Body of pancreas (tissue), 2 donors: ENCODE measurements around the gene OR1N2. TPM values are rescaled to one million over a fixed set of nuclear protein-coding genes. Genes with fewer than 3 reads are reported as not detected.

Source experiments
- total RNA-seq, 2 donors: library from RNA; depleted of rRNA; stranded (reverse); fragments of >200 nt; gene quantifications; one replicate each; pipeline ENCODE4 v1.1.0, GENCODE V29; 2016

The OR1N2 gene
- total RNA-seq, 2 donors from 2014 or later, result not detected

Other genes starting within 250 kb of the OR1N2 start
- 1 to 10 TPM; 2.1 to 3.0 TPM for gene PTGS1, start 182.1 kb upstream of the OR1N2 start, total RNA-seq
- gene OR1J1, start 75.2 kb upstream of the OR1N2 start, total RNA-seq, result not detected
- gene OR1J2, start 42.3 kb upstream of the OR1N2 start, total RNA-seq, result not detected
- gene OR1J4, start 34.0 kb upstream of the OR1N2 start, total RNA-seq, result not detected
- not detected for gene OR1N1, start 25.8 kb upstream of the OR1N2 start, total RNA-seq
- gene OR1L8, start 30.3 kb downstream of the OR1N2 start, total RNA-seq, result not detected
- not detected for gene OR1Q1, start 61.6 kb downstream of the OR1N2 start, total RNA-seq
- gene OR1B1, start 104.5 kb downstream of the OR1N2 start, total RNA-seq, result not detected
- gene OR1L1, start 108.6 kb downstream of the OR1N2 start, total RNA-seq, result not detected
- not detected for gene OR1L3, start 122.0 kb downstream of the OR1N2 start, total RNA-seq
- gene OR1L4, start 170.9 kb downstream of the OR1N2 start, total RNA-seq, result not detected
- gene OR1L6, start 189.2 kb downstream of the OR1N2 start, total RNA-seq, result not detected
- gene OR5C1, start 235.8 kb downstream of the OR1N2 start, total RNA-seq, result not detected
- gene OR1K1, start 247.0 kb downstream of the OR1N2 start, total RNA-seq, result not detected